Naive thymus-derived CD8-positive, alpha-beta T cell (primary cell): ENCODE data around the gene SRGAP1. TPM values are rescaled to one million over a fixed set of nuclear protein-coding genes. Genes with fewer than 3 reads are reported as not detected.
"Not testable (repeated sequence)": the region's sequence is repeated elsewhere in the genome, so short reads cannot be mapped to it uniquely, and the experiment has no call there.

Experiments used
- ATAC-seq, 2 donors: fragments of 150-1000 bp; cut with Tn5 transposase in 1 of 2; sonication (Bioruptor Pico), chemical (Tn5 transposase) in 1 of 2; 1 replicate in 1 of 2; 2 replicates in 1 of 2; pipeline ENCODE4 v1.10.0; 2021; ENCODE audit warnings: mild to moderate bottlenecking in 2 of 2, moderate library complexity in 2 of 2
- POLR2A ChIA-PET: fragments of 350-600 bp; sonication (Branson Sonifier 250); formaldehyde crosslinking; loops from one replicate; lab custom pipeline; 2021; ENCODE audit warnings: antibody characterized with exemption; lab: Charles Lee
- DNase-seq, 10 donors: peaks; one replicate each; pipeline versions ENCODE4 v3.0.0 to v3.0.0-alpha.2; 2020 to 2022
- H3K27ac Mint-ChIP-seq, 10 donors: one replicate each; pipeline ENCODE4 v1.8.0; 2020 to 2022; ENCODE audit warnings: mild to moderate bottlenecking in 10 of 10, mixed read lengths in 10 of 10, moderate library complexity in 4 of 10, inconsistent platforms in 1 of 10
- H3K27me3 Mint-ChIP-seq, 5 donors: one replicate each; pipeline ENCODE4 v1.8.0; 2021 to 2022; ENCODE audit warnings: mixed read lengths in 5 of 5
- H3K36me3 Mint-ChIP-seq, 3 donors: one replicate each; pipeline ENCODE4 v1.8.0; 2020 to 2022; ENCODE audit warnings: mixed read lengths in 3 of 3, mild to moderate bottlenecking in 2 of 3, inconsistent platforms in 1 of 3
- H3K4me1 Mint-ChIP-seq, 4 donors: one replicate each; pipeline ENCODE4 v1.8.0; 2021 to 2022; ENCODE audit warnings: mixed read lengths in 4 of 4
- H3K4me3 Mint-ChIP-seq, 10 donors: one replicate each; pipeline ENCODE4 v1.8.0; 2020 to 2022; ENCODE audit warnings: mild to moderate bottlenecking in 10 of 10, mixed read lengths in 10 of 10, moderate library complexity in 6 of 10, inconsistent platforms in 1 of 10
- H3K9me3 Mint-ChIP-seq, 9 donors: one replicate each; pipeline ENCODE4 v1.8.0; 2020 to 2022; ENCODE audit warnings: mixed read lengths in 9 of 9, mild to moderate bottlenecking in 3 of 9, inconsistent platforms in 1 of 9, moderate library complexity in 1 of 9
- polyA plus RNA-seq, 3 donors: library from polyadenylated mRNA; unstranded; fragments of 300-500 nt; fragmentation: Illumina TruSeq; gene quantifications; one replicate each; pipeline ENCODE4 v1.2.3, GENCODE V29; 2021
- total RNA-seq, 8 experiments: library from RNA in 2 of 8; stranded (reverse) in 2 of 8; gene quantifications; one replicate each; pipeline ENCODE4 v1.2.3 and lab custom pipeline; 2021 to 2026

SRGAP1 gene
- total and polyA plus RNA-seq, 5 experiments from 2014 or later = 0.01 to 0.04 (median 0.03) TPM; not detected in 2

GRCh38 chr12:64004641-64005040, 160.1 kb downstream of the SRGAP1 start:
- peaks cover 0 to 12% (median 3%) of the 10 kb centered on the region in 9 donors for H3K9me3 Mint-ChIP-seq
- H3K36me3 Mint-ChIP-seq = peaks cover 0 to 2% (median 0%) of the 10 kb centered on the region in 3 donors
- H3K27ac Mint-ChIP-seq = no peak overlapping the region
- DNase-seq (no peak), ATAC-seq (no peak)
- no peaks in the 10 kb centered on the region for H3K4me1 Mint-ChIP-seq
- peaks cover 2 to 10% (median 4%) of the 10 kb centered on the region in 5 donors for H3K27me3 Mint-ChIP-seq
- no peak overlapping the region for H3K4me3 Mint-ChIP-seq
- POLR2A ChIA-PET = no interaction called here

- peaks cover 0 to 10% (median 2%) of the 10 kb centered on the region in 9 donors for H3K9me3 Mint-ChIP-seq
Observed at GRCh38 chr12:64006211-64006825, 161.8 kb downstream of the SRGAP1 start.

DNA sequence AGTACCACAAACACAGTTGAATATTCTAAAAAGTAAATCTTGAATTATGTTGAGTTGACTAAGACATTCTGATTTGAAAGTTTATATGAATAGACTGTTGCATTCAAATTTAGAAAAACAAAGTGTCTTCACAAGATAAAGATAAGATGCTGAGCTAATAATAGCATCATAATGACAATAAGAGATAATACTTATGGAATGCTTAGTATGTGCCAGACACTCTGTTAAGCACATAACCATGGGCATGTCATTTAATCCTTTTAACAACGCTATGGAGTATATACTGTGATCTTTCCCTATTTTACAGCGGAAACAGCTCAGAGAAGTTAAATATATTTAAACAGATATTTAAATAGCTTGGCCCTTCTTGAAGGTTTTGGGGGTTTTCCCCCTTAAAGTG, 163.4 kb downstream of the SRGAP1 start:
- Mint-ChIP-seq H3K36me3 (peaks cover 0 to 2% (median 0%) of the 10 kb centered on the region in 3 donors), H3K27ac (no peak overlapping the region)
- ATAC-seq = no peak

More at GRCh38 chr12:64006211-64006825, 161.8 kb downstream of the SRGAP1 start:
- Mint-ChIP-seq H3K4me1 (no peaks in the 10 kb centered on the region), H3K27me3 (peaks cover 0 to under 1% (median 0%) of the 10 kb centered on the region in 5 donors), H3K27ac (no peak overlapping the region), H3K4me3 (no peak overlapping the region), H3K36me3 (peaks cover 0 to 2% (median 0%) of the 10 kb centered on the region in 3 donors)
- ATAC-seq (no peak), DNase-seq (no peak)
- POLR2A ChIA-PET = no interaction called here

GRCh38 chr12:64008596-64008995, 164.1 kb downstream of the SRGAP1 start:
- ATAC-seq (no peak), DNase-seq (no peak)
- Mint-ChIP-seq H3K4me1 (no peaks in the 10 kb centered on the region), H3K9me3 (peaks cover 0 to 2% (median 0%) of the 10 kb centered on the region in 9 donors), H3K4me3 (no peak overlapping the region), H3K36me3 (peaks cover 0 to 1% (median 0%) of the 10 kb centered on the region in 3 donors), H3K27me3 (no peaks in the 10 kb centered on the region), H3K27ac (no peak overlapping the region)
- POLR2A ChIA-PET = no interaction called here

More for the DNA sequence above, 163.4 kb downstream of the SRGAP1 start:
- H3K27me3 Mint-ChIP-seq = no peaks in the 10 kb centered on the region
- H3K4me1 Mint-ChIP-seq = no peaks in the 10 kb centered on the region
- no peak for DNase-seq
- peaks cover 0 to 7% (median 2%) of the 10 kb centered on the region in 9 donors for H3K9me3 Mint-ChIP-seq
- no peak overlapping the region for H3K4me3 Mint-ChIP-seq
- POLR2A ChIA-PET = no interaction called here

- no peaks in the 10 kb centered on the region for H3K4me1 Mint-ChIP-seq
- no peak overlapping the region for H3K27ac Mint-ChIP-seq
- H3K27me3 Mint-ChIP-seq = peaks cover 0 to 2% (median 0%) of the 10 kb centered on the region in 5 donors
- POLR2A ChIA-PET = no interaction called here
- H3K4me3 Mint-ChIP-seq = no peak overlapping the region
- no peaks in the 10 kb centered on the region for H3K9me3 Mint-ChIP-seq
- no peaks in the 10 kb centered on the region for H3K36me3 Mint-ChIP-seq
- DNase-seq (no peak), ATAC-seq (no peak)
Observed at GRCh38 chr12:64009321-64010068, 165.0 kb downstream of the SRGAP1 start.

DNA sequence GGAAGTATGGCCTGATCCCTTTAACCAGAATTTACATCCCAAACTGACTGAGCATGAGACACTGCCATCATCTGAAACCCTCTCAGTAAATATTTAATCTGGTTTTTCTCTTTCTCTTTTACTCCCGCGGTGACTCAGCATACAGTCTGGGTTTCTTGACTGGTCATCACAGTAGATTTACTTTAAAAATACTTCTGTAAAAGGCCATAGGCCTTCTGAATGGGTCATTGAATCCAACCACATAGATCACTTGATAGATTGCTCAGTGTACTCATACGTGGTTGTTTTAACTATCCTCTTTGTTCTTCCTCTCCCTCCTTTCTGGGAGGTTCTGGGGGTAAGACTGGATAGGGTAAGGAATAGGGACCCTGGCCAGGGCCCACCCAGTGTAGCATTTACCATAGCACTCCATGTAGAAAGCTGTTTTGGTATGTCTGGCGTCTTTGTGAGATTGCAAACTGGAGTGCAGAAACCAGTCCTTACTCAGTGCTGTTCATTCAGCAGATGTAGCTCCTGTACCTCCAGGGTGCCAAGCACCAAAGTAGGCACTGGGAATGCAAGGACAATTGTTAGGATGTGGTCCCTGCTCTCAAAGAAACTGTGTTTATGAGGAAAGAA, 165.7 kb downstream of the SRGAP1 start:
- ATAC-seq (no peak), DNase-seq (no peak)
- no peak overlapping the region for H3K27ac Mint-ChIP-seq
- no peaks in the 10 kb centered on the region for H3K4me1 Mint-ChIP-seq
- POLR2A ChIA-PET = no interaction called here
- H3K27me3 Mint-ChIP-seq = peaks cover 0 to 2% (median 0%) of the 10 kb centered on the region in 5 donors
- no peaks in the 10 kb centered on the region for H3K36me3 Mint-ChIP-seq
- no peak overlapping the region for H3K4me3 Mint-ChIP-seq
- H3K9me3 Mint-ChIP-seq = no peaks in the 10 kb centered on the region

- H3K36me3 Mint-ChIP-seq = no peaks in the 10 kb centered on the region
- POLR2A ChIA-PET = no interaction called here
- ATAC-seq = no peak
- no peaks in the 10 kb centered on the region for H3K9me3 Mint-ChIP-seq
- H3K4me1 Mint-ChIP-seq = no peaks in the 10 kb centered on the region
- H3K4me3 Mint-ChIP-seq = no peak overlapping the region
- no peak overlapping the region for H3K27ac Mint-ChIP-seq
- peaks cover 0 to 5% (median 0%) of the 10 kb centered on the region in 5 donors for H3K27me3 Mint-ChIP-seq
- DNase-seq = no peak
Observed at GRCh38 chr12:64016521-64016920, 172.0 kb downstream of the SRGAP1 start.

GRCh38 chr12:64018116-64018515, 173.6 kb downstream of the SRGAP1 start:
- H3K36me3 Mint-ChIP-seq, ATAC-seq, H3K27ac Mint-ChIP-seq, H3K4me1 Mint-ChIP-seq, H3K4me3 Mint-ChIP-seq, DNase-seq, POLR2A ChIA-PET, H3K9me3 Mint-ChIP-seq, H3K27me3 Mint-ChIP-seq: not testable (repeated sequence)

DNA sequence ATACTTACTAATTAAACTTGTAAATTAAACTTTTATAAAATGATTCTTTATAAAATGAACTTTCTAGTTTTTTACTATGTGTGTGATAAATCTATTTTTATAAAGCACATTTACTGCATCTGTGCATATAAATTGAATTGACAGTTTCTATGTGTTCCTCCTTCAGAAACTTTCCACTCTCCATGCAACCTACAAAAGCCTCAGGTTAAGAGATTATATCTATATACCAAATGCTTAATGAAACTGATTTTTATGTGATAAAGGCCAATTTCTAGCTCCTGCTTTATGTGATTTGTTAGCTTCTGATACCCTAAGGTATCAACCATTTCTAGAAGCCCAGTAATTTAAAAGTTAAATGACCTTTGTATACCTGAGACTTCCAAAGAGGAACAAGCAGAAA, 174.0 kb downstream of the SRGAP1 start:
- Mint-ChIP-seq H3K27ac (no peak overlapping the region), H3K4me1 (no peaks in the 10 kb centered on the region), H3K4me3 (no peak overlapping the region), H3K36me3 (no peaks in the 10 kb centered on the region), H3K9me3 (no peaks in the 10 kb centered on the region), H3K27me3 (peaks cover 0 to 7% (median 4%) of the 10 kb centered on the region in 5 donors)
- POLR2A ChIA-PET = no interaction called here
- no peak for ATAC-seq
- no peak for DNase-seq

DNA sequence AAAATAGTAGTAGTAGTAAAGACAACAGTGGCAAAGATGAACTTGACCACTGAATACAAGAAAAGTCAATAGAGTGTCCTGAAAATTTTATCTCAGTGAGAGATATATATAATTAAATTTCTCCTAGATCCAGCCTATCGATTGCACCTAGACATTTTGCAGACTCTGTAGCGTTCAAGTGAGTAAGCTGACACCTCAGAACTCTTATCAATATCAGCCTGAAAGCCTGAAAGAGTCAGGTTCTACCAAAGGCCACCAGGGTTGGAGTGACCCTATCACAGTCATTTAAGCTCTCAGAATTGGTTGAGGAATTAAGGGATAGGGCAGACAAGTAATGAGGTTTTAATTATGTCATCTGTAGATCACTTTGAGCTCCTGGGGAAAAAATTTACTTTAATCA, 174.6 kb downstream of the SRGAP1 start:
- no peaks in the 10 kb centered on the region for H3K4me1 Mint-ChIP-seq
- H3K9me3 Mint-ChIP-seq = no peaks in the 10 kb centered on the region
- DNase-seq (no peak), ATAC-seq (no peak)
- no peak overlapping the region for H3K4me3 Mint-ChIP-seq
- POLR2A ChIA-PET = no interaction called here
- H3K36me3 Mint-ChIP-seq = no peaks in the 10 kb centered on the region
- peaks cover 0 to 7% (median 4%) of the 10 kb centered on the region in 5 donors for H3K27me3 Mint-ChIP-seq
- H3K27ac Mint-ChIP-seq = no peak overlapping the region

DNA sequence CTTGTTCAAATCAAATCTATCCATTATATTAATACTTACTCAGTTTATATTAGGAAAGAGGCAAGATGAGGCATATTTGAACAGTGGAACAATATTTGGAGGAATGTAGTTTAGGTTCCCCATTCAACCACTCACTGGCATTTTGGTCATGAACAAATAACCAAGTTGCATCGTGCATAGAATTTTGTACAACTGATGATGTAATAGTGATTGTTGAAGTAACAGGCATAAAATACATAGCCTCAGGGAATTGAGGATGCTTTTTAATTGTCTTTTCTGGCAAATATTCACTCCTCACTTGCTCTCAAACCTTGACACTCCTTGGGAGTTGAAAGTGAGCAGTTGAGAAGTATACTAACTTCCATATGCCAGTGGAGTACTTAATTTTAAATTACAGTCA, 175.2 kb downstream of the SRGAP1 start:
- POLR2A ChIA-PET = no interaction called here
- Mint-ChIP-seq H3K27me3 (peaks cover 0 to 6% (median 4%) of the 10 kb centered on the region in 5 donors), H3K4me3 (no peak overlapping the region), H3K4me1 (no peaks in the 10 kb centered on the region), H3K36me3 (no peaks in the 10 kb centered on the region), H3K27ac (no peak overlapping the region), H3K9me3 (no peaks in the 10 kb centered on the region)
- ATAC-seq (no peak), DNase-seq (no peak)

DNA sequence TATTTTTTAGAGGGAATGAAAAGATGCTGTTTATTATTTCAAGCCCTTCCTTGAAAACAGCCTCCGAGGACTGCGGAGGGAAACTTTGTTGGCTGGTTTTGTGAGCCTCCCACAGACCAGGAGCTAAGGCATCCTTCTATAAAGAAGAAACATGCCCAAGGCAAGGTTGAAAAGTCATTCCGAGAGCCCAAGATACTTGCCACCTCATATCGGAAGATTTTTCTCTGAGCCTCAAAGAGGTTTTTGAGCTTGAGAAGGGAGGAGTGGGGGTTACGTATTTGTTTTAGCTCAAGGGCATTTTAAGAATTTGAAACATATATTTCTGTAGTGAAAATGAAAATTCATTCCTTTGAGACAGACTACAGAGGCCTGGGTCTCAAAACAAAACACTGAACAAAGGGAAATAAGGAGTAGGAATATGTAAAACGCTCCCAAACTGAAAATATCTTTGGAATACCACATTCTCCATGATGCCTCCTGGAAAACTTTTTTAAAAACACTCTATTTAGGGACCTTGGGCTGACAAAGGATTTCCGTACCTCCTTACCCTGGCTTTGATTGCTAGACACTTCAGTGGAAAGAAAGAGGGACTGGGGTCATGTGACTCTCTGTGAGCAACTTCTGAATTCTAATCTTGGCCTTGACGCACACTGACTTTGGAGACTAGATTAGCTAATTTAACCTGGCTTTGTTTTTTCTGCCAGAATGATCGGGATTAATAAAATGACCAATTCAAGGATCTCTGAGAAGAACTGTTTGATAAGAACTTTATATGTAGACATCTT, 180.9 kb downstream of the SRGAP1 start:
- Mint-ChIP-seq H3K4me3 (no peak overlapping the region), H3K4me1 (no peaks in the 10 kb centered on the region), H3K9me3 (no peaks in the 10 kb centered on the region), H3K36me3 (no peaks in the 10 kb centered on the region), H3K27me3 (peaks cover 0 to 13% (median 5%) of the 10 kb centered on the region in 5 donors), H3K27ac (no peak overlapping the region)
- ATAC-seq (no peak), DNase-seq (no peak)
- POLR2A ChIA-PET = no interaction called here
